HG03469 (cell line): ENCODE measurements around the gene PAK6.

Experiments used
- ATAC-seq: cut with Tn5 transposase; IDR thresholded peaks from one replicate; pipeline ENCODE4 v1.9.1; 2021; ENCODE audit warnings: mild to moderate bottlenecking, moderate library complexity, moderate number of reproducible peaks; ENCODE audit not compliant: unreplicated experiment

Gene PAK6

DNA sequence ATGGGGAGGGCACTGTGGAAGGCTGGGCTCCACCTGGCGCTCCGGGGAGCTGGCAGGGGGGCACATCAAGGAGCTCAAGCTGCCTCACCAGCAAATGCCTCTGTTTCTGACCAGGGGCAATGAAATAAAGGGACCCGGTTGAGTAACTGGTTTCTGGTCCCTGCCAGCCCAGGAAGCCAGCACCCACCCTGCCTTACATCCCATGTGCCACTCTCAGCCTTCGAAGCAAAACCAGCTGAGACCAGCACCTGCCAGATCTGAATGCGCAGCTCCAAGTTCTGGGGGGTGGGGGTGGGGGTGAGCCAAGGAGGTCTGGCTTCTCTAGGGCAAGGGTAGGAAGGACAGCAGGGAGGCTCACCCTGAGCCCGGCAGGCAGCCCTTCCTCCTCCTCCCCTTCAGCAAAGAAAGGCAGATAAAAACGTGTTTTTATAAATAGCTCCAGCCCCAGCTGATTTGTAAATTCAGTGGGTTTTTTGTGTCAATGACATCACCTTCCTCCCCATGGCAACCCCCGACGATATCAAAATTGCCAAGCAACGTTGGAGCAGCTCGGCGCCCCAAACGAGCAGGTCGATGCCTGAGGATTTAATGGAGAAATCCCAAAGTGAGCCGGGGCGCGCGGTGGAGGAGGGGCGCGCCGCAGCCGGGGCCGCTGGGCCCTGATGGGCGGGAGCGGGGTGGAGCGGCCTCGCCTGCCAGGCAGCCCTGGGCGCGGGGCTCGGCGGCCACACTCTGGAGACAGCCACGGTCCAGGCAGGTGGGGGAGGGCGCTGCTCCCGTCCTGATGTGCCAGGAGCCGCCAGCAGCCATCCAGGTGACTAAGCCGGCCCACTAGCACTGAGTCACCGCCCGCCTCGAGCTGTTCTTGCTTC is at the start of gene PAK6:
TSS of gene PAK6 (plus strand) at position 532 of the 872 bp plus-strand sequence. CDS start 25,723 bp downstream, outside the sequence.
- ATAC-seq = no peak

DNA sequence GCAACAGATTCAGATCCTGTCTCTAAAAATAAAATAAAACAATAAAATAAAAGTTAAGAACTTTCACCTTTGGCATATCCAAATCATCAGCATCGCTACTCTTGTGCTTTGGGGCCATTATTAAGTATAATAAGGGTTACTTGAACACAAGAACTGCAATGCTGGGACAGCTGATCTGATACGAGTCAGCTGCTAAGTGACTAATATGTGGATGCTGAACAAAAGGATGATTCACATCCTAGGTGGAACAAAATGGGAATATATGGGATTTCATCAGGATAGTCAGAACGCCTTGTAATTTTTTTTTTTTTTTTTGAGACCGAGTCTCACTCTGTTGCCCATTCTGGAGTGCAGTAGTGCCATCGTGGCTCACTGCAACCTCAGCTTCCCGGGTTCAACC is 48.3 kb upstream of the PAK6 start:
- ATAC-seq = no peak

DNA sequence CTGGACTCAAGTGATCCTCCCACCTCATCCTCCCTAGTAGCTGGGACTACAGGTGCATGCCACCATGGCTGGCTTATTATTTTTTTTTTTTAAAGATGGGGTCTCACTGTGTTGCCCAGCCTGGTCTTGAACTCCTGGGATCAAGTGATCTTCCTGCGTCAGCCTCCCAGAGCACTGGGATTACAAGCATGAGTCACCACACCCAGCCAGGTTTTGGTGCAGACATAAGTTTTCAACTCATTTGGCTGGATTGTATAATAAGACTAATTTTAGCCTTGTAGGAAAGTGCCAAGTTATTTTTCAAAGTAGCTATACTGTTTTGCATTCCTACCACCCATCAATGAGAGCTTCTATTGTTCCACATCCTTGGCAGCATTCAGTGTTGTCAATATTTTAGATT is 45.9 kb upstream of the PAK6 start:
- ATAC-seq = no peak

DNA sequence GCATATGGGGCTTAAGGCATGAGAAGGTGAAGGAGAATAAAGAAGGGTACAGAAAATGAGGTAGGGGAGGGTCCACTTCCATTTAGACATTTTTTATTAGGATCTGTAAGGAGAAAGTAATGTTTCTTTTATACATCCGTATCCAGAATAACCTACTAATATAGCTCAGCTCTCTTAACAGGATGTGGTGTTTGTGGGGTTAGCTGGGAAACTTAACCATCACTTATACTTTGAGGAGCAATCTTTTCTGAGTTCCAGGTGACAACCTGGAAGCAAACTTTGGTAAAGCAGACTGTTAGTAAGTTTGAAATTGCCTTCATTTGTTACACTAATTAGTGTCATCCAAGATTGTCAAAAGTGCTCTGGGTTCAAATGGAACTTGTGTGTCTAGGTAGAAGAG is 41.4 kb upstream of the PAK6 start:
- ATAC-seq = no peak

DNA sequence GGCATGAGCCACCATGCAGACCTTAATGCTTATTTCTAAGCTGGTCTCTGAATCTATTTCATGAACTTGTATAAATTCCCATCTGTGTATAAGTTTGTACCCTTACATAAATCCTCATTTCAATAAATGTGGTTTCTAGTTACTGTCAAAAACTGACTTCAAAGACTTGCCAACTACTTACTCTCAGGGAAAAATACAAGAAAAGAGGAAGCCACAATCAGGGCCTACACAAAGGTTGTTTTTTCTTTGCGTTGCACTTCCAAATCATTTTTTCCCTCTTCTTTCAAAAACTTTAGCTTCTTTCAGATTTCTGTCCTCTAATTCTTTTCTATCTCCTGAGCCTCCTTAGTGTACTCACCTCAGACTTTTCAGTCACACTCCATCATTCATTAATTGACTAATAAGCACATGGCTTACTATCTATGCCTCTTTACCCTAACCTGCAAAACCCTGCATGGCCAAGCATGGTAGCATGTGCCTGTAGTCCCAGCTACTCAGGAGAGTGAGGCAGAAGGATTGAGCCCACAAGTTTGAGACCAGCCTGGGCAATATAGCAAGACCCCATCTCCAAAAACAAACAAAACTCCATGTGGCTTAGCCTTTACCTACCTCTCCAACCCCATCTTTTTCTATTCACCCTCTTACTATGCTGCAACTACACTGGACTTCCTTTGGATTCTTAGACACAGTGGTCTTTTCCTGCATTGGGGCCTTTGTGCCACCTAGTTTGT is 40.3 kb upstream of the PAK6 start:
- no peak for ATAC-seq

DNA sequence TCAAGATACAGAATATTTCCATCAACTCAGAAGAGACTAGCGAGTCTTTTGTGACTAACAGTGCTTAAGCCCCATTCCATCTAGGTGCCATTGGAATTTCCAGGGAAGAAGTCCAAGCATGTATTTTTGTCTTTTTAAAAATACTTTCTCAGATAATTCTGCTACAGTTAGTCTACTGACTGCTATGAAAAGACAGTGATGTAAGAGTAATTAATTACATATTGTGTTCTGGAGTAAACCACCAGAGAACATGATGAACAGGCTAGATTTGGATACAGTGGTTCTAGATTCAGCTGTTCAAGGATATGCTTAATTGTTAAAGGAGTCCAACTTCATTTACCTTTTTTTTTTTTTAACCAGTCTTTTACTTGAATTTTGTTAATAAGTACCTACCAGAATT is 34.8 kb upstream of the PAK6 start:
- ATAC-seq = no peak

DNA sequence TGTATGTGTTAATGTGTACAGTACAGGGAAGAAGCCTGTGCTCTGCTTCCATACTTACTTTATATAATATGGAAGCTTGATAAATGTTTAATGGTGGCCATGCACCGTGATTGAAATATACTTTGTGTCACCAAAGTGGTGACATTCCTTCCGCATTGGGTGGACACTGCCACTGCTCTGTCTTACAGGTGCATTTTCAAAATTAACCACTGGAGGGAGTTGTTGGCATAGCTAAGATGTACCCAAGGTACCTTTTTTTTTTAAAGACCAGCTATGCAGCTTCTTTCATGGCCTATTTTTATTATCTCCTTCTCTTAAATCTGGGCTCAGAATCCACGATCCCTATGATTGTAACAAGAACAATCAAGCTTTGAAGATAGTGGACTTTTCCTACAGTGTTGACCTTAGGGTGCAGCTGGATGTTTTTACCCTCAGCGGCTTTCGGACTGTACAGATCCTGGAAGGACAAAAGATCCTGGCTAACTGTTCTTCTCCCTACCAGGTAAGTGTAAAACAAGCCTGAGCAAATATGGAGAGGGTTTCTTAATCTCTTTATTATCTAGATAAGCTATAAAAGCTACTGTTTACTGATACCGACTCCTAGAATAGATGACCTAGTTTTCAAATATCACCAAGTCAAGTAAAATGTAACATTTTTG is 21.6 kb upstream of the PAK6 start:
- ATAC-seq = no peak

DNA sequence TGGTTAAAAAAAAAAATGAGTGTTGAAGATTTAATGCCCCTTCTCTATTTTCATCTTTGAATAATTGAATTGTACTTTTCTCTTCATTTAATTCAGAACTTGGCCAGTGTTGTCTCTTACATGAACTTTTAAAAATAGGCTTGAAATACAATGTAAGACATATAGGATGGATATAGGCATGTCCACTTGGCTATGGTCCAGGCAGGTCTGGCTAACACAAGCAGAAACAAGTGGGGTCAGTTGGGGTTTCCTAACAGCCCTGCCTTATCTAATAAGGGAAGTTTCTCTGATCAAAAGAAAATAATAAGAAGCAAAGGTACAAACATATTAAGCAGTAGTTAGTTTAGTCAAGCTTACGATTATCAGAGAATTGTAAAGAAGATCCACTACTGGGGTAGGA is 19.1 kb upstream of the PAK6 start:
- no peak for ATAC-seq

DNA sequence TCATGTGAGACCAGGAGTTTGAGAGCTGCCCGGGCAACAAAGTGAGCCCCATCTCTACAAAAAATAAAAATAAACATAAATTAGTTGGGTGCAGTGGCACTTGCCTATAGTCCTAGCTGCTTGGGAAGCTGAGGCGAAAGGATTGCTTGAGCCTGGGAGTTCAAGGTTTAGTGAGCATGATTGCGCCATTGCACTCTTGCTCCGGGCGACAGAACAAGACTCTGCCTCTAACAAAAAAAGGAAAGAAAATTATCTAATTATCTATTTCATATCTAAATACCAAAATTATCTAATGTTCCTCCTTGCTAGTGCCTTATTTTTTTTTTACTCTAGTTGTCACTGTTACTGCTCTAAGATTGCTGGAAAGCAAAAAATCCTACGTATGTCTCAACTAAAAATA is 16.7 kb upstream of the PAK6 start:
- no peak for ATAC-seq

DNA sequence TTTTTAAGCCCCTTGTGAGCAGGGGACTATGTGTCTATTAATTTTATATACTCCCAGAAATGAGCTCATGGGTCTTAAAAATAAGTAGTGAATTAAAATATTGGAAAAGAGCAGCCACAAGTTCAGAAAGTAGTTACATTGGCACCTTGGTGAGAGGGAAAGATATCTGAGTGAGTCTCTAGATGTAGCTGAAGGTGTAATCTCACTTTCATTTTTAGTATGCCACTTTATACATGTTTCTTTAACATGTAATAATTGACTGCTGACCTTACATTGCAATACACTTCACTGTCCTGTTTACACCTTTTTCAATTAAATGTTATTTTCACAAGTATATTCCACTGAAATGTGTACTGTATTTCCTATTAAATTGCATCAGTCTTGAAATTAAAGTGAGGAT is 12.1 kb upstream of the PAK6 start:
- no peak for ATAC-seq

DNA sequence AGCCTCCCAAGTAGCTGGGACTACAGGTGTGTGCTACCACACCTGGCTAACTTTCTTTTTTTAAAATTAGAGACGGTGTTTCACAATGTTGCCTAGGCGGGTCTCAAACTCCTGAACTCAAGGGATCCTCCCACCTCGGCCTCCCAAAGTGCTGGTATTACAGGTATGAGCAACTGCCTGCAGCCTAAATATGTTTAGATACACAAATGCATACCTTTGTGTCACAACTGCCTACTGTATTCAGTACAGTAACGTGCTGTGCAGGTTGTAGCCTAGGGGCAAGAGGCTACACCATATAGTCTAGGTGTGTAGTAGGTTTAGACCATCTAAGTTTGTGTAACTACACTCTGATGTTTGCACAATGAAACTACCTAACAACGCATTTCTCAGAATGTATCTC is 9.5 kb upstream of the PAK6 start:
- no peak for ATAC-seq

DNA sequence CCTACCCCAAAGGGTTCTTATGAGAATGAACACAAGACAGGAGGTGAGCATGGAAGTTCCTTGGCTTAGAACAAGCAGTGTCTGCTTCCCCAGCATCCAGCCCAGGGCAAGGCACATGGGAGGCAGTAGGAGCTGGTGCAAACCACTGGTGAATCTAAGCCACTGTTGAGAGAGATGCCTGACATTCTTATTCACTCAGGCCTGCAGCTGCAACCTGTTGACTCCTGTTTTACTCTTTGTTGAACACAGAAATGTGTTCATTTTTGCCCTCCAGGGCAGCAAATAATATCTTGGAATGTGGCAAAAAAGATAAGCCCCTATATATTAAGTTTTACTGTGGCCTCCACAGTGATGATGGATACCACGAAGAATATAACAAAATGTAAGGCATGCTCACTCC is 8.9 kb upstream of the PAK6 start:
- no peak for ATAC-seq

DNA sequence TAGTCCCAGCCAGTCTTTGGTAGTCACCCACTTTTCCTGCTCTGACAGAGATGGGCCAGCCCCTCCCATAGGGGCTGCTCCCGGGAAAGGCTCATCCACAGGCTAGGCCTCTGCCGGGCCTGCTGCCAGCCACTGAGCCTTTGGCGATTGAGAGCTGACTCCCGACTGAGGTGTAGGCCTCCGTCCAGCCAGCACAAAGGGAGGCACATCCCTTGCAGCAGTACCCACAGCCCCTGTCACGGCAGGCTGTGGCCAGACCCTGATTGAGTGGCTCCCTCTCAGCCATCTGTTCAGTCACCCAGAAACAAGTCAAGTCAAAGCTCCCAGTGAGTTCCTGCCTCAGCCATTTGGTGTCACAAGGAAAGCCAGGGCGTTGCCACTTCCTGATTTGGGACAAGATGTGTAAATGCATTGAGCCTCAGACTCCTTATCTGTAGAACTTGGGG is 6.2 kb upstream of the PAK6 start:
- no peak for ATAC-seq

DNA sequence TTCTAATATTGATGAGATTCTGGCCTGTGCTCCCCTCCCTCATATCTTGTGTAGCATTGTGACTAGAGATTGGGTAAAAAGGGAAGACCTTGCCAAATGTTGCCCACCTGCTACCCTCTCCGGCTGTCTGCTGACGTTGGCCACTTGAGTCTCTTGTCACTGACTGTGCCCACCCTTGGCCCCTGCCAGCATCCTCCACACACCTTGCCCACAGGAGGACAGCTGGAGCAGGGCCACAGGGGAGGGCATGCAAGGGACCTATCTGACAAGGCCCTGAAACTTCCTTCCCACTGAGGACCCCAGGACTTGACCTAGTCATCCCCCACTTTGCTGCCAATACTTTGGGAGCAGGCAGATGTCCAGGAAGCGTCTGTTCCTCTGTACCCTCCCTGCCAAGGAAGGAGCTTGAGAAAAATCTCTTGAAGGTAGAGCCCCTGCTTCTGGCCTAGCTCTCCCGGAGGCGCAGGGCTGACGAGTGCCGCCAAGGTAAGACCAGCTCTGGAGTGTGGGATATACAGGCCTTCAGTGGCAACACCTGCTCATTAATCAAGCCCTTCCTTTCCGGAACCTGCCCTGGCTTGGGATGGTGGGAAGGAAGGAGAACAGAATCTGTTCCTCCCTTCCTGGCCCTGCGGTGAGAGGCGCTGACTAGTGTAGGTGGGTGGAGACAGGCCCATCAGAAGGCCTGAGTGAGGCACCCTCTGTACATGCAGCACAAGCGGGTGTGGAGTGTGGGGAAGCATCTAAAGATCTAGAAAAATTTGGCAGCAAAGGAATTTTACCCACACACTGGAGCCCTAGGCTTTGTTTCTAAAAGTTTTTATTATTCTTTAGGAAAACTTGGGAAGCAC is 4.9 kb upstream of the PAK6 start:
- ATAC-seq = no peak

DNA sequence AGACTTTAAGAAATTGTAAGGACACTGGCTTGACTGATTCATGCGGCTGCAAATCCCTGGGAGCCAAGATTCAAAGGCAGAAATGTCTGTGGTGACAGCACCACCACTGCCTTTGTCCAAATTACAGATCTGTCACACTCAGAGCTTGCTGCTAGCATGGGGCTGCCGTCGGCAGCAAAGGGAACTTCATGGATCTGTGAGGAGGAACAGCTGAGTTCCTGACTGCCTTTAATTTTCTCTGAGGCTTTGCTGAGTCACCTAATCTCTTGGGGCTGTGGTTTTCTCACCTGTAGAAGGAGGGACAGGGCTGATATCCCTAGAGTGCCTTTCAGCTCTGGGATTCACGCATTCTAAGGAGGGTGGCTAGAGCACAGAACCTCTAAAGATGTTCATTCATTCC is 4.1 kb upstream of the PAK6 start:
- ATAC-seq = no peak

DNA sequence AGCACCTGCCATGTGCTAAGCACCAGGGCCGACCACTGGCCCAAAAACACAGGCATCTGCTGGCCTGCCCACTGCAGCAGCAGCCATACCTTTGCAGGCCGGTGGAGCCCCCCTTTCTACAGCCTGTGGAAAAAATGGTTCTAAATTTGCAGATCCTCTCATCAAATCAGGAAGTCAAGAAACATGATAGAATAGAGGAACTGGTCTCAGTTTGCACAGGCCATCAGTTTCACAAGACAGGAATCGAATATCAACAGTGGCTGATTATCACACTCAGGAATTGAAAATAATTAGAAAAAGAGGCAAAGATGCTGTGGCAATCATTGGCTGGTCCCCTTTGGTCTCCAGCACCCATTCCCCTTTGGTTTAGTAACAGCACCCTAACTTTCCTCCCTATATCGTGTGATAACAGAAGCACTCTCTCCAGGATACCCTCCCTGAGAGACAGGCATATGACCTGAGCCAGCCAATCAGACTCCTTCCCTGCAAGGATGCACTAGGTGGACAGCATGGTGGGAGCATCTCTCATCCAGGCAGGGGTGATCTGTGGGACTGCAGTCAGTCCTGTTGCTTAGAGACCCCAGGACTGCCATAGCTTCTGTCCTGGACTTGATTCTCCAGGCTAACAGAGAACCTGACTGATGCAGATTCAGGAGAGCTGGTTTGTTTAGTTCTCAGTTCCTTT is 3.5 kb upstream of the PAK6 start:
- no peak for ATAC-seq

DNA sequence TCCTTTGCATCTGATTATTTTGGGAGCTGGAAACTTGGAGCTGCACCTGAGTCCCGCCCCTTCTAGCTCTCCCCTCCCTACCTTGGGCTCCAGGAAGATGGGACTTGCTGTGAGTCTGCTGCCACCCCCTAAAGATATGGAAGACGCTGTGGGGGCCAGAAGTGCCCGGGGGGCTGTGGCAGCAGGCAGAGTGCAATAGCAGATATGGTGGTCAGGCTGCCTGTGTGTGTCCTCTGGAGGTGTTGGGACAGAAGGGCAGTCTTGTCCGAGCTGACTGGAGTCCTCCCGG is 485 bp downstream of the PAK6 start:
- no peak for ATAC-seq

DNA sequence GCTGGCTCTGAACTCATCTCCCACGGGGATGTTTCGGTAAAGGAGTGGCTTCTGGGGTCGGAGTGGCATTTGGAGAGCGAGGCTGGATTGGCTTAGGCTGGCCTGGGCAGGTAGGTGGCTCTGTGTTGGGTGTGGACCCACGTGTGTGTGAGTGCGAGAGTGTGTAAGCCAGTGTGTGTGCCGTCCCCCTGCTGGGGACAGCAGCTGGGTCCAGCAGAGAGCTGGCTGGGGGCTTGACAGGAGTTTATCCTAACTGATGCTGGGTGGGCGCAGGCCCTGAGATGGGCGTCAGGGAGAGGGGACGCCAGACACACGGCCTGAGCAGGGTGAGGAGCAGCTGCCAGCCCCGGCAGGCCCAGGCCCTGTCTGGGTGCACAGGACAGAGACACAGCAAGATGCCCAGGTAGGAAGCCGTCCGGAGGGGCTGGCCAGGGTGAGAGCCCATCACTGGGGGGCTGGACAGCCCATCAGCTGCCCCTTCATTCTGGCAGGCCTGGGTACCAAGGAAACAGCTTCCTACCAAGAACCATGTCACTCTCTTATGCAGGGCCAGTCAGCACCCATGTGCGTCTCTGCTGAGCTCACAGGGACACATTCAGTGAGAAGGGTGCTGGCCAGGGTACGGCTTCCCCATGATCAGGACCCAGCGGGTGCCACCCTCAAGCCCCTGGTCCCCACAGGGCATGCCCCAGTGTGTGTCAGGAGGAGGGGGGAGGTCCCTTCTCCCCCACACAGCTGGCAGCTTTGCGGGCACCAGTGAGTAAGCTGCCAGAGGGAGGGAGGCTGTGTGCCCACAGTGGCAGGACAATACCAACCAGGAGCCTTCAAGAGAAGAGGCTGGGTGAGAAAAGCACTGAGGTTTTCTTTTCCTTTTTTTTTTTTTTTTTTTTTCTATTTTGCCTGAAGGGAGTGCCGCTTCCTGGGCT is 1.1 kb downstream of the PAK6 start:
- no peak for ATAC-seq

DNA sequence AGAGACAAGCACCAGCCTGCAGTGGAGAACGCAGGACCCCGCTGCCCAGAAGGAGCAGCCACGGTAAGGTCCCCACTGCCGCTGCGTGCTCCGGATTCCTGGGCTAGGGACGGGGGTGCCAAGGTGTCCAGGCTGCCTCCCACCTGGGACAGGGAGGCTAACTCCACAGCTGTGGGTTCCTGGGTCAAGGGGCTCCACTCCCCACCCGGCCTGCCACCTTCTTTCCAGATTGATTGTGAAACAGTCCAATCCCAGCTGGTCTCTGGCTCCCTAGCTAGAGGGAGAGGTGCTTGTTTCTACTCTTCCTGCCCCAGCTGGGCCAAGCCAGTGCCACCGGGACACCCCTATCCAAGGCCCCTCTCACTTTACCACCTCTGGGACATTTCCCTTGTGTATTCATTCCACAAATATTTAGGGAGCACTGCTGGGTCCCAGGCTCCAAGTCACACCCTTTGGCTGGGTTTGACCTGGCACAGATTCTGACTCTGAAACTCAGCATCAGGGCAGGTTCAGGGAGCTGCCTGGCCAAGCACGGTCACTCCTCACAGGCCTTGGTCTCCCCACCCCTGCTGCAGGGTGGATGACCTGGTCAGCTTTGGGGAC is 1.9 kb downstream of the PAK6 start:
- ATAC-seq = no peak
